ENCODE results near the gene KLHL10. TPM values are rescaled to one million over a fixed set of nuclear protein-coding genes. Genes with fewer than 3 reads are reported as not detected.

Gene KLHL10
- total RNA-seq, 4 donors from 2014 or later, result 0.70 to 1.2 TPM; not detected in 2

- no peaks in the 10 kb centered on the region for H3K9me3 ChIP-seq
- H3K4me1 ChIP-seq, result peaks cover 0 to 7% of the 10 kb centered on the region in 2 donors
- TF ChIP-seq POLR2A (IDR thresholded peaks at IDR 0.05) (no peak), CTCF (IDR thresholded peaks at IDR 0.05) (no peak)
- no peaks in the 10 kb centered on the region for H3K27me3 ChIP-seq
- intact Hi-C loops (cut with DNase I; ENCODE audit: low total_unique reads), result no loop called here
- H3K36me3 ChIP-seq, result no peaks in the 10 kb centered on the region
- H3K4me3 ChIP-seq, result no peak overlapping the region
- no peak for DNase-seq
- H3K27ac ChIP-seq, result no peak overlapping the region
Observed at GRCh38 chr17:41796121-41796895, 41.3 kb upstream of the KLHL10 start.

- no peak overlapping the region for H3K27ac ChIP-seq
- intact Hi-C loops (cut with DNase I; ENCODE audit: low total_unique reads), result no loop called here
- H3K9me3 ChIP-seq, result no peaks in the 10 kb centered on the region
- H3K36me3 ChIP-seq, result no peaks in the 10 kb centered on the region
- DNase-seq, result no peak
- peaks cover 0 to 9% of the 10 kb centered on the region in 2 donors for H3K4me1 ChIP-seq
- H3K4me3 ChIP-seq, result no peak overlapping the region
- TF ChIP-seq POLR2A (IDR thresholded peaks at IDR 0.05) (no peak), CTCF (IDR thresholded peaks at IDR 0.05) (no peak)
- no peaks in the 10 kb centered on the region for H3K27me3 ChIP-seq
Observed at GRCh38 chr17:41797377-41797776, 40.2 kb upstream of the KLHL10 start.

GRCh38 chr17:41799366-41799765 is 38.3 kb upstream of the KLHL10 start:
- Histone ChIP-seq H3K27ac (no peak overlapping the region), H3K36me3 (no peaks in the 10 kb centered on the region), H3K4me3 (no peak overlapping the region), H3K9me3 (no peaks in the 10 kb centered on the region), H3K4me1 (peaks cover 0 to 9% of the 10 kb centered on the region in 2 donors), H3K27me3 (no peaks in the 10 kb centered on the region)
- DNase-seq, result no peak
- intact Hi-C loops (cut with DNase I; ENCODE audit: low total_unique reads), result no loop called here
- TF ChIP-seq CTCF (IDR thresholded peaks at IDR 0.05), result no peak
- TF ChIP-seq POLR2A (IDR thresholded peaks at IDR 0.05), result no peak

DNA sequence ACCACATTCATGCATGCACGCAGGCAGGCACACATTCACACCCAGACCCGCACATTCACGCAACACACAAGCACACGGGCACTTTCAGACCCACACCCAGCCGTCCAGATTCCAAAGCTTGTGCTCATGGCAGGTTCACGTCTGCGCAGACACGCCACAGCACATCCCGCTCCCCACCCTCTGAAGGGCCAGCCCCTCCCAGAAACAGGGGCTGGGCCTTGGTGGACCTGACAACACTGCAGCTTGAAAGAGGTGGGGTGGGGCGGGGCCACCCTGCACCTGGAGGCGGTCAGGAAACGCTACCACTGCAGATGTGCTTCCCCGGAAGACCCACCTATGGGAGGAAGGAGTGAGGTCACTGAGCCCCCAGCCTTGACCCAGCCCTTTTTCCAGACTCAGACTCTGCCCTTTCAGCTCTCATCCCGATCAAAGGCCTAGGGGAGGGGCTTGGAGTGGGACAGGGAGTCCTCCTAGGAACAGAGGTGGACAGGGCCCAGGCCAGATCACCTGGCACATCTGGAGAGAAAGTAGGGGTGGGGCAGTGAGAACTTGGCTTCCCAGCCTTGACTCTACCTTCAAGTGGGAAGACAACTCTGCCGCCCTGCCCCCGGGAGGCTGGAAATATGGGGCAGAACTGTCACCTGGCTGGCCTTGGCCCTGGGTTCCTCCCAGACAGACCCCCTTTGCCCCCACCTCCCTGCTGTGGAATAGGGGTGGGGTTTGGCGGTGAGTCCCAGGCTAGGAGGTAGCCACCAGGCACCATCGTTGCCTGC is 36.8 kb upstream of the KLHL10 start:
- peak overlapping the region in 1 of 2 donors; percentile 45 for H3K27ac ChIP-seq
- TF ChIP-seq CTCF (IDR thresholded peaks at IDR 0.05) (no peak), POLR2A (IDR thresholded peaks at IDR 0.05) (no peak)
- DNase-seq, result peak in 1 of 2 donors; percentile 36

More for the DNA sequence above, 36.8 kb upstream of the KLHL10 start:
- no peaks in the 10 kb centered on the region for H3K9me3 ChIP-seq
- H3K4me1 ChIP-seq, result peaks cover 0 to 9% of the 10 kb centered on the region in 2 donors
- H3K36me3 ChIP-seq, result no peaks in the 10 kb centered on the region
- intact Hi-C loops (cut with DNase I; ENCODE audit: low total_unique reads), result loop anchor here (2.0 kb wide), 1 partner anchor 62 kb away; no protein-coding TSS in a partner anchor
- H3K27me3 ChIP-seq, result no peaks in the 10 kb centered on the region
- H3K4me3 ChIP-seq, result no peak overlapping the region

All from uterus (tissue), 4 donors.